Measurements from ENCODE around the gene BRD7.

The BRD7 gene

DNA sequence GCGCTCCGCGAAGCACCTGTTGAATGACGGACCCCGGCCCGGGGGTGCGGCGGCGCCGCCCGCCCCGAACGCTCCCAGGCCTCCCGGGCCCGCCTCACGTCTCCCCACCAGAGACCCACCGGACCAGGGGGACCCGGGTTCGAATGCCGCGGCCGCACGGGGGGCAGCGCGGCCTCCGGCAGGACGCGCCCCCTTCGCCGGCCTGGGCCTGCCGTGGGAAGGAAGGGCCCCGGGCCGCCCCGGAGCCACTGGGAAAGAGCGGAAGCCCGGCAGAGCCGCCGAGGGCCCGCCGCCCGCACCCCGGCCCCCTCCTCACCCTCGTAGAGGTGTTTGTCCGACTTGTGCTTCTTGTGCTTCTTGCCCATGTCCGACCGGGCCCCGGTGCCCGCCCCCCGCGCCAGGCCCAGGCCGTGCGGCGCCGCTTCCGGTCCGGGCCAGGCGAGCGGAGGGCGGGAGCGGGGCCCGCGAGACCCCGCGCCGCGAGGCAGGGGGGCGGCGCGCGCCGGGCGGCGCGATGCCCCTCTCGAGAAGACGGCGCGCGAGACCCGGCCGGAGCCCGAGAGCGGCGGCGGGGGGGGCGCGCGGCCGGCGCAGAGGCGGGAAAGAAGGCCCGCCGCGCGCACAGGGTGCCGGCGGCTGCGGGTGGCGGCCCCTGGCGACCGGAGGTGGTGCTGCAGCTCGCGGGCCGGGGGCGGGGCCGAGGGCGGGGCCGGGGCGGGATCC lies at the start of gene BRD7:
Gene BRD7 (minus strand): TSS at position 579 of the 723 bp plus-strand sequence. CDS start 214 bp downstream, at position 365.
- DNase-seq (ENCODE audit: low spot score): peak; percentile 72

DNA sequence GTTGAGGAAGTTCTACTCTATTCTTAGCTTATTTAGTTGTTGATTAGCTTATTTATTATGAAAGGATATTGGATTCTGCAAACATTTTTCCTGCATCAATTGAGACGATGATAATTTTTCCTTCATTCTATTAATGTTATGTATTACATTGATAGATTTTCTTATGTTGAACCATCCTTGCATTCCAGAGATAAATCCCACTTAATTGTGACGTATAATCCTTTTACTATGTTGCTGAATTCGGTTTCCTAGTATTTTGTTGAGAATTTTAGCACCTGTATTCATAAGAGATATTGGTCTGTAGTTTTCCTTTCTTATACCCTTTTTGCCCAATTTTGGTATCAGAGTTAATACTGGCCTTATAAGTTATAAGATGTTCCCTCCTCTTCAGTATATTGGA lies 47.6 kb upstream of the BRD7 start:
- no peak for DNase-seq (ENCODE audit: low spot score)

DNA sequence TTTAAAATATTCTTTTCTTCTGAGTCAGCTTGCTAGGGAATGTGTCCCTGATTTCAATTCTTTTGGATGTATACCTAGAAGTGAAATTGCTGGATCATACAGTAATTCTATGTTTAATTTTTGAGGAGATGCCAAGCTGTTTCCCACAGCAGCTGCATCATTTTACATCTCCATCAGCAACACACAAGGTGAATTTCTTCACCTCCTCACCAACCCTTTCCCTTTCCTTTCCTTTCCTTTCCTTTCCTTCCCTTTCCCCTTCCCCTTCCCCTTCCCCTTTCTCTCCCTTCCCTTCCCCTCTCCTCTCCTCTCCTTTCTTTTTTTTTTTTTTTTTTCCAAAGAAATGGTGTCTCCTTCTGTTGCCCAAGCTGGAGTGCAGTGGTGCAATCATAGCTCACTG lies 45.4 kb upstream of the BRD7 start:
- no peak for DNase-seq (ENCODE audit: low spot score)

DNA sequence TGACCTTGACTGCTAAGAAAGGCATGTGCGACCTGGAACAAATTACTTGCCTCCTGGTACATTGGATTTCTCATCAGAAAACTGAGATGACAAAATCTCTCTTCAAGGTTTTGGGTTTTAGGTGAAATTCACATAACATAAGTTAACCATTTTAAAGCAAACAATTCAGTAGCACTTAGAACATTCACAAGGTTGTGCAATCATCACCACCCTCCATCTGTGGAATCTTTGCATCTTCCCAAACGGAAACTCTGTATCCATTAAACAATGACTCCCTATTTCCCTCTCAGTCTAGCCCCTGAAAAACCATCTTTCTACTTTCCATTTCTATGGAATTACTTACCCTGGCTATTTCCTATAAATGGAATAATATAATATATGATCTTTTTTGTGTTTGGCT lies 42.2 kb upstream of the BRD7 start:
- DNase-seq (ENCODE audit: low spot score): no peak

DNA sequence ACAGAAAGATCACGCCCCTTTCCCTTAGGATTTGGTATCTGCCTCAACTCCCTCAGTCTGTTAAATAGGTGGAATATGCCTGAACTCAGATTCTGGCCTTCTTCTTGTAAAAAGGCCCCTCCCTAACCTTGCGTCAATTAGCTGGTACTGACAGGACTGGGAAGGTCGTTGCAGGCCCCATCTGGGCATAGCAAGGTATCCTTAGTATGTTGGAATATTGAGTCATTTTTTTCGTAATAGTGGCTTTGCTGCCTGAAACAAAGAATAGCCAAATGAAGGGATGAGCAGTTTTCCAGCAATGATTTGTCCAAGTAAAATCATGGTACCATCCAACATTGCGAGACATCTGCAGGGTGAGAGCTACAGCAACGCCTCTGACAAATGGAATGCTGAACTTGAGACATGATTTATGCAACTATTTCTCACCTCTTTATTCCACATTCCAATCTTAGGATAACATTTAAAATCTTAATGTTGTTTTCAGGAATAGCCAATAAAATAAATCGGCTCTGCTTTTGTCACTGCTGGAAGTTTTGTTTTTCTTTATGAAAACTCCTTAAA lies 39.3 kb upstream of the BRD7 start:
- DNase-seq (ENCODE audit: low spot score): no peak

DNA sequence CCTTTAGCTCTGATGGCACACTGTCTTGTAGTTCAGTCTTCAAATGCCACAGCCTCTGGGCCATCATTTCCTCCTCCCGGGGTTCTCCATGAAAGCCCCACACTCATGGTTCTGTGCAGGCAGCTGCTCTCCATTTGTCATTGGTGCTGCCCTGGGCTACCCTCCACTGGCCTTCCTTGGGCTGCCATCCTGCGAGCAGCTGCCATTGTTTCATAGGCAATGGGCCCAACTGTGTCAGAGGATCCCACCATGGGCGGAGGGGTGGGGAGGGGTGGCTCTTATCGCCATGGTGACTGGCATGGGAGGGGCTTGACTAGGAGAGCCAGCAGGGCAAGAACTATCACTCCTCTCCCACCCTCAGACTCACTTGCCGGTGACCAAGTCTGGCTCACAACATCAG lies 38.6 kb upstream of the BRD7 start:
- no peak for DNase-seq (ENCODE audit: low spot score)

DNA sequence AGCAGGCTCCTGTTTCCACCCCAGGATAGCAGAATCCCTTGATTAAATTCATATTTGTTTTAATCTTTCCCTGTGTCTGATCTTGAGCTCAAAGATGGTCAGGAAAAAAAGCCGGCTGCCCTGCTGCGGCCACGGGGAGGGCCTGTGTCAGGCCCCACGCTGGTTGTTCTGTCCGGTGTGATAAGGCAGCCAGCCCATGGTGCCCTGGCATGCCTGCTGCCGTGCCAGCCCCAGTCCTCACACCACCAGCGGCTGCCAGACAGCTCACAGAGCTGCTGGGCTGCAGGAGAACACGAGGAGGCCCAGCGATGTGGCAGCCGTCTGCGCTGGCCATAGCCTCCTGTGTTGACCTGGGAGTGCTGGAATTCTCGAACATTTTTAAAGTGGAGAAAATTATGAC lies 34.7 kb upstream of the BRD7 start:
- DNase-seq (ENCODE audit: low spot score): no peak

DNA sequence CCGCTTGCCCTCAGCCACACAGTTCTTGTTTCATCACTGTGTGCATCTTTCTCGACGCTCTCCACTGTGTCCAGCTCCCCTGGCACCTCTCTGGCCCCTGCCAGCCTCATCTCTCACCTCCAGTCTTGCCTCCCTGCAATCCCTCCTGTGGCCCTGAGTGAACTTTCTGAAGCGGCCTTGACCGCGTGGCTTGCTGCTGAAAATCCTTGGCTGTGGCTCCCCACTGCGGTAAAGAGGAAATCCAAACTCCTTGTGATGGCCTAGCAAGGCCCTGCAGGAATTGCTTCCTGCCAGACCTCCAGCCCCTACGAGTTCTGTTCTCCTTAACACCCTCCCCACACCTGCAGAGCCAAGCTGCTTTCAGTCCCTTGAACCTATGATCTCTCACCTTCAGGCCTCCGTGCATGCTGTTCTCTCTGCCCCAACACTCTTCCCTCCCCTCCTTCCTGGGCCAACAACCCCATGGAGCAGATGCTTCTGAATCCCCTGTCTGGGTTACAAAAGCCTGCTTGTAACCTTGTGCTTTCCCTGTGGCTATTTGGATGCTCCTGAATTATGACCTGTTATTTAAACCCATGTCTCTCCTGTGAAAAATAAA lies 33.6 kb upstream of the BRD7 start:
- no peak for DNase-seq (ENCODE audit: low spot score)

DNA sequence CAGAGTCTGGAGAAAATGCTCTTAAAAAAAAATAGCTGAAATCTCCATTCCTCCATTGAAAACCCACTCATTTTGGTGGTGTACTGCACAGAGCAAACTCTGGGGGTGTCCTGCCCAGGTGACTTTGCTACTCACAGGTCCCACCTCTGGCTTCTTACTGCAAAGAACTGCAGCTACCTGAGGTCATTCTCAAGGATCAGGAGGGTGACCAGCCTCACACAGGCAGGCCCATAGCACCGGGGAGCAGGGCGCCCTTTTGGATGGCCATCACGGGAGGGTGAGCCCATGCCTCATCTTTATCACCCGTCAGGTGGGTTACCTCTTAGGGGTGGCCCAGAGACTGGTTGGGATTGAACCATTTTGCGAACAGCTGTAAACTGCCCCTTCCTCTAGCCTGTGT lies 32.6 kb upstream of the BRD7 start:
- no peak for DNase-seq (ENCODE audit: low spot score)

DNA sequence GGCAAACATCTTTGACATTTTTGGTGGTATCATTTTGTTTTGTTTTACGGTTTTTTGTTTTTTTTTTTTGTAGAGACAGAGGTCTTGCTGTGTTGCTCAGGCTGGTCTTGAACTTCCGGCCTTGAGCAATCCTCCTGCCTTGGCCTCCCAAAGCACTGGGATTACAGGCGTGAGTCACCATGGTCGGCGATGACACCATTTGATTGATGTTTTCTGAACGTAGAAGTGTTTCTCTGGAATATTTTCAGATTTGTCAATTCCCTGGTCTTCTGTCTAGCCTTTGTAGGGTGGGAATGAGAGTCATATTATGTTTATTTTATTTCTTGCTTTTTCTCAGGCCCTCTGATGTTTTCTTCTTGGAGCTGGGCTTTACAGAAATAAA lies 32.2 kb upstream of the BRD7 start:
- DNase-seq (ENCODE audit: low spot score): no peak

DNA sequence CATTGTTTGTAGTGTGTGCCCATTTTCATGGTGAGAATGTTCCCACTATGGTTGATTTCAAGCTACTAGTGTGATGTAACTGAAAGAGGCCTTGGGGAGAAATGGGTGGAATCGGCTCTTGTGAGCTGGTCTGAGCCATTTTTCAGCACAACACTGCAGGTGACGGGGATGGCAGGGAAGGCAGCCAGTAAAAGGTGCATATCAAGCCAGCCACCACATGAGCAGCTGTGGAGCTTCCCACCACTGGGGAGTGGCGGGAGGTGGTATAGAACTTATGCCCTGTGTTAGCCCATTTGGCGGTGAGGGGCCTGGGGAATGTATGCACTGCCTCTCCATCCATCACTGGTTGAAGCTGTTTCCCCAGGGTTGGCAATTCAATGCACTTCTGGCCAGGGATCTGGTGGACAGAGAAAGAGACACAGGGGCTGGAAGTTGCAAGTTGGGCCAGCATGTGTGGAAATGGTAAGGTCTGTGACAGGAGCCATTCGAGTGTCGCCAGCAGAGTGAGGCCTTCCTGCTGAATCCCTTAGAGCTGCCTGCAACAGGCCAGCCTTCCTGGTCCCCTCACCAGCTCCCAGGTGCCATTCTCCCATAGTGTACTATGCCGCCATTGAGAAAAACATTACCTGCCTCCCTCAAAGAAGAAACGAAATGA lies 31.7 kb upstream of the BRD7 start:
- no peak for DNase-seq (ENCODE audit: low spot score)

DNA sequence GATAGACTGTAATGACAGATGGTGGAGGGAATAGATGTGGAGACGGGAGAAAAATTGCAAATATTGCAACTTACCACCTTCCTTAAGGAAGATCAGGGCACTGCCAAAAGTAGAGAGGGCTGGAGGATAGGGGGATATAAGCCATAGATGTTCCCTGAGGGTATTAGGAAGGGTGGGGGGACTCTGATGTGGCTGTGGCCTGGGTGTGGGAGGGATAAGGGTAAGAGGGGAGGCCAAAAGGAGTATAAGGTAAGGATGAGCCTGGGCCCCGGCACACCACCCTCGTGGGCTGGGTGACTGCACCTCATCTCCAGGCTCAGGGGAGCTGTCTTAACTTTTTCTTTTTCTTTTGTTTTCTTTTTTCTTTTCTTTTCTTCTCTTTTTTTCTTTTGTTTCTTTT lies 30.6 kb upstream of the BRD7 start:
- DNase-seq (ENCODE audit: low spot score): no peak

DNA sequence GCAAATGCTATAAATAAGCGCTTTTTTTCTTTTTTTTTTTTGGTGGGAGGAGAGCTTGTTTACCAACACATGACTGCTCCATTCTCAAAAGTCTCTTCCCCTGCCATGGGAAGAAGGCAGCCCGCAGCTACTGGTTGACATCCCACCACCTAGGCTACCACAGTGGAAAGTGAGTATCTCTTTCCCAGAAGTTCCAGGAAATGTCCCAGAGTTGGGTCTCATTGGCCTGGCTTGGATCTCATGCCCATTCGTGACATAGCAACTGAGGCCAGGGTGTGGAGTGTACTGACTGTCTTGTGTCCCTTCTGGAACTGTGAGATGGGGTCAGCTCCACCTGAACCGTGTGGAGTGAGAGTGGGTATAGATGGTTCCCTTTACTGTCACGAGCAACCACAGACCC lies 29.5 kb upstream of the BRD7 start:
- DNase-seq (ENCODE audit: low spot score): no peak

DNA sequence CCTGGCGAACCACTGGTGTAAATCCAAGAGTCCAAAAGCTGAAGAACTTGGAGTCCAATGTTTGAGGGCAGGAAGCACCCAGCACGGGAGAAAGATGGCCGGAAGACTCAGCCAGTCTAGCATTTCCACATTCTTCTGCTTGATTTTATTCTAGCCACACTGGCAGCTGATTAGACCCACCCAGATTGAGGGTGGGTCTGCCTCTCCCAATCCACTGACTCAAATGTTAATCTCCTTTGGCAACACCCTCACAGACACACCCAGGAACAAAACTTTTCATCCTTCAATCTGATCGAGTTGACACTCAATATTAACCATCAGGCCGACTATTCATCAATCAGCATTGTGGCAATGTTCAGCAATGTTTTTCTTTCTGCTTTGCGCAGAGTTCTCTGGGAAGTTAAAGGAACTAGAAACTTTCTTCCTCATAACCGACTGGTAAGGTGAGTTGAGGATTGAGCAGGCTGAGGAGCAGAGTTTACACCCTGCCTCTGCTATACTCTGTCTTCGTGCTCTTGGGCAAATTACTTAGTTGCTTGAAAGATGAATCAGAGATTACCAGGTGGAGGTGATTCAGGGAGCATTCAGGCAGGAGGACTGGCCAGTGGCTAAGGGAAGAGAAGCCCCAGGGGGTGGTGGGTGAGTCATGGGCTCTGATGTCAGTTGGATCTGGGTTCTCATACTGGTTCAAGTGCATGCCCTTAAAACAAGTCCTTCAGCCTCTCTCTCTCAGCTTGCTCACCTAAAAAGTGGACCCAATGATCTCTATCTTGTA lies 28.2 kb upstream of the BRD7 start:
- peak; percentile 99 for DNase-seq (ENCODE audit: low spot score)

DNA sequence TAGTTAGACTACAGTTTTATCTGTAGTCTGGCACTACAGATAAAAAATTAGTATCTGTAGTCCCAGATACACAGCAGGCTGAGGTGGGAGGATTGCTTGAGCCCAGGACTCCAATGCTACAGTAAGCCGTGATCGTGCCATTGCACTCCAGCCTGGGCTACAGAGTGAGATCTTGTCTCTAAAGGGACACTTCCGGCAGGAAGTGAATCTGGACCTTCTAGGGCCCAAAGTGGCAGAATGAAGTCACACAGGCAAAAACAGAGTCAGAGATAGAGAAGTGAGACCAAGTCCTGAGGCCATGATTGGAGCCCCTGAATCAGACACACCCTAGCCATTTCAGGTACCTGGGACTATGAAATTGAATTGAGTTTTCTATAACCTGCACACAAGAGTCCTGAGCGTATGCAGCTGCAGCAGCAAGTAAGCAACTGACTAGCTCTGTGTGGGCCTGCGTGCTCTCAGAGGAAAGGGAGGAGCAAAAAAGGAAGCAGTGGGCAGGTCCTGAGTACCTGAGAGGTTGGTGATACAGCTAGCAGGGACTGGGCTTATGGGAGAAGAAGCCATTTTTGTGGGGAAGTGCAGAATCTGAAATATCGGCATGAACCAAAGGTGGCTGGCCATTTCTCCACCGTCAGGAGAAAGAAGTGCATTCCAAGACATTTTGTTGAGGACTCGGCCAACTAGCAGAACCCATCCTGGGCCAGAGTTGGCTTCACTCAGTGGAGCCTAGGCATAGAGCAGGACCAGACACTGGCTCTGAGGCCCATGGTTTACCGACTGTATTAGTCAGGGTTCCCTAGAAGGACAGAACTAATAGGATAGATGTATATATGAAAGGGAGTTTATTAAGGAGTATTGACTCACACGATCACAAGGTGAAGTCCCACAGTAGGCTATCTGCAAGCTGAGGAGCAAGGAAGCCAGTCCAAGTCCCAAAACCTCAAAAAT lies 27.2 kb upstream of the BRD7 start:
- no peak for DNase-seq (ENCODE audit: low spot score)

DNA sequence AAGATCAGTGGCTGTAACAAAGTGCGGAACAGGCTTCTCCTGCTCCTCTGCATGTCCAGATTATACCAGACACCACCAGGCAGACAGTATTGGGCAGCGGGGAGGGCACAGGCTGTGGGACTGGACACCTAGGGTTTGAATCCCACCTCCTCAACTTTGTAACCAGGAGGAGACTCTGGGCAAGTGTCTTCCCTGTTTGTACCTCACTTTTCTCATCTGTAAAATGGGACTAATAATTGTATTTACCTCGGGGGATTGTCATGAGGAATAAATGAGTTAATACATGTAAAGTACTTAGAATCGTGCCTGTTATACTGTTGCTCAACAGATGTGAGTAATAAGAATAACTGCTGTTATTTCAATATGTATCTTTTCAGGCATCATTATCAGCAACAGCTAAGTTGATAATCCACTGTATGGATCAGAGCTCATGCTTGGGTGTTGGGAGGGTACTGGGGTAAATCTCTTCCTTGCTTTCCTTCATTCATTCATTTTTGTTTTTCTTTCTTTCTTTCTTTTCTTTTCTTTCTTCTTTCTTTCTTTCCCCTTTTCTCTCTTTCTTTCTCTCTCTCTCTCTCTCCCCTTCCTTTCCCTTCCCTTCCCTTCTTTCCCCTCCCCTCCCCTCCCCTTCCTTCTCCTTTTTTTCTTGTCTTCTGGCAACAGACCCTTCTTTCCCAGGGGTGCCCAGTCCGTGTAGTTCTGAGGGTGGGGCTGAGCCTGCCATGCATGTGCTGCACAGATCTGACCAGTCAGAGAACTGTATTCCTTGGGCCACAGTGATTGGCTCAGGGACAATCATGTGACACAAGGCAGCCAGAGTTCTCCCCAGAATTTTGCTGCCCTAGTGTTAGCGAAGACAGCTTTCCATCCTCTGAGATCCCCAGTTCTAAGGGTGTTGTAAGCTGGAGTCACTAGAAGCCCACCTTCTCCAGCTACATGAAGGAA lies 25.3 kb upstream of the BRD7 start:
- no peak for DNase-seq (ENCODE audit: low spot score)

DNA sequence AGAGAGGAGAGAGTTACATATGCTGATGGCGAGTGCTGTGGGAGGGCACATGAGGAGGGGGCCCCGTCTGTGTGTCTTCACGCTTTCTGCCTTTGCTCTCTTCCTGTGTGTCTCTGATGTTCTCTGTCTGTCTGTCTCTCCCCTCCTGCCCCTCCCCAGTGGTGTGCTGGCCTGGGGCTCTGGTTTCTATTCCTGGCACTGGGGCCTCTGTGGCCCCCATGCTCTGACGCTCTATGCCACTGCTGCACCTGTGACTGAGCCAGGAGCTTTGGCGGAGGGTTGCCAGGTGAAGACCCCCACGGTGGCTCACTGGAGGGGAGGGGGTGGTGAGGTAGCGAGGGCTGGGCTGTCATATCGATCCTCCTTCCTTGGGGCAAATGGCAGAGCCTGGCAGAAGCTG lies 24.6 kb upstream of the BRD7 start:
- DNase-seq (ENCODE audit: low spot score): no peak

DNA sequence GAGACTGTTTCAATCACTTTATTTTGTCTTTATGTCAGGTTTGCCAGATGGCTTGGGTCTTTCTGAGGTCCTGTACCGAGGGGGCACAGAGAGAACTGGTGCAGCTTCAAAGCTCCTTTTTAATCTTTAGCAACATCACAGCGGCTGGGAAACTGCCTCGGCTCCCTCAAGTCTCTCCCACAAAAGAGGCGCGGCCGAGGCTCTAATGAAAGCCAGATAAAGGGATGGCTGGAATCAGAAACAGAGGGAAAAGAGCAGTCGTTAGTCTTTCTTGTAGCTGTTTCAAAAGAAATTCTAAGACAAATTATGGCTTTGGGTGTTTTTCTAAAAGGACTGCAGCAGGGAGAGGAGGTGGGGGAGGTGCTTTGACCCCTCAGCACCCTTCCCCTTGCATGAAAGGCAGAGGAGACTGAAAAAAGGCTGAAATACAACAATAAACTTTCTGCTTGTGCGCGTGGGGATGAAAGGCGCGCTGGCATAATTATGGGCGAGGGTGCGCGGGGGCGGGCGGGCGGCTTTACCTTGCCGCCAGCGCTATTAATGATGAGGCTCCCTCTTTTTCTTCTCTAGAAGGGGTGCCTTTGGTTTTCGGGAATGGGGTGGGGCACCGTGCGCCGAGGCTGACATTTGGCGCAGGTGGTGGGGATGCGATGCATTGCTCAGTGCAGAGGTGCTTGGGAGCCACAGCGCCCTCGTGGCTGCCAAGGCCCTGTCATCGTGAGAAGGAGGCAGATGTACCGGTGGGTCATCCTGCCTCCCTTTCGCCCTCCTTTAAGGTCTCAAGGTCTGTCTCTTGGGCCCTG lies 22.3 kb upstream of the BRD7 start:
- no peak for DNase-seq (ENCODE audit: low spot score)

DNA sequence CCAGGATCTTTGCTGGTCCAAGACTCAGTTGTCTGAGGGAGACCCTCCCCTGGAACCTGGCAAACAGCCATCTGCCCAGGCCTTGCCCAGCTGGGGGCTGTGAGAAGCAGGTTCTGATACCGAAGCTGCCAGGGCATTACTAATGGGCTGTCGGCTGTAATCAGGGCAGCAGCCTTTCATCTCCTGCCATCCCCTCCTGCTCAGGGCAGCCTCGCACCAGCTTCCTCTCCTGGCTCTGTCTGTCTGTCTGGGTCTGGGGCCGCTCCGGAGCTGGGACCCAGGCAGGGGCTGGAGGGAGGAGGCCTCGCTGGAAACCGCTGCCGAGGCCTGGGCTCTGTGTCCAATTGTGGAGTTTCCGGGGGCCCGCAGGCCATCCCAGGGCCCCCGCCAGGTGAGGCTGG lies 21.6 kb upstream of the BRD7 start:
- DNase-seq (ENCODE audit: low spot score): no peak
